GM03348 (cell line): ENCODE results near the gene PRDM16.

Source experiments
- DNase-seq: peaks from one replicate; pipeline ENCODE4 v3.0.0; 2012; ENCODE audit warnings: low spot score

Gene PRDM16

DNA sequence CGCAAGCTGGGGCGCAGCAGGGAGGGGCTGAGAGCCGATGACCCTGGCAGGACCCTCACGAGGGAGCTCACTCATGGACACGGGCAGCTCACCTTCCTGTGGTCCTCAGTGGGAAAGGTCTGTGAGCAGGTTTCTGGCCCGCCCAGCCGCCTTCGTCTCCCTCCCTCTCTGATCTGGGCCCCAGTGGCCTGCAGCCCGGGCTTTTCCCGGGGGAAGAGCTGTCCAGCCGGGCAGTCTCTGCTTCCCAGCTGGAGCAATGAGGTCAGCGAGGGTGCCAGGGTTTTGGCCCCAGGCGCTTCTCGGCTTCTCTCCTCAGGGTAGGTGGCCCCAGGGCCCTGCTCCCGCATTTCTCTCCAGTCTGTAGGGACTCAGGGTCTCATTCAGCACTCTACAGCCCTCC lies 363.3 kb downstream of the PRDM16 start:
- DNase-seq = no peak

DNA sequence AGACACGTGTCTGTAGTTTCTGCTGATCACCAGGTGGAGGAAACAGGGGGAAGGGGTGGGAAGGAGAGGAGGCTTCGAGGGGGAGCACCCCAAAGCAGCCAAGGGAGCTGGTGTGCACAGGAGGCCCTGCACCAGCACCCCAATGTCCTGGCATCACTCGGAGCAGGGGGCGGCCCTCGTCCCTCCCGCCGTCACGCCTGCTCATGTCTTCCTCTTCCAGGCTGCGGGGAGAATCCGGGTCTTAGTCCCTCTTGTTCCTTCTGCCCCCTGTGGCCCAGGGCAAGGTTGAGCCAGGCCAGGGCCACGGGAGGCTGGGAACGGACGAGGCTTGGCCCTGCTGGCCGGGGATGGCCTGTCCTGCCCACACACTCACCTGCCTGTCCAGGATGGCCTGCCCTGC lies 364.1 kb downstream of the PRDM16 start:
- no peak for DNase-seq

DNA sequence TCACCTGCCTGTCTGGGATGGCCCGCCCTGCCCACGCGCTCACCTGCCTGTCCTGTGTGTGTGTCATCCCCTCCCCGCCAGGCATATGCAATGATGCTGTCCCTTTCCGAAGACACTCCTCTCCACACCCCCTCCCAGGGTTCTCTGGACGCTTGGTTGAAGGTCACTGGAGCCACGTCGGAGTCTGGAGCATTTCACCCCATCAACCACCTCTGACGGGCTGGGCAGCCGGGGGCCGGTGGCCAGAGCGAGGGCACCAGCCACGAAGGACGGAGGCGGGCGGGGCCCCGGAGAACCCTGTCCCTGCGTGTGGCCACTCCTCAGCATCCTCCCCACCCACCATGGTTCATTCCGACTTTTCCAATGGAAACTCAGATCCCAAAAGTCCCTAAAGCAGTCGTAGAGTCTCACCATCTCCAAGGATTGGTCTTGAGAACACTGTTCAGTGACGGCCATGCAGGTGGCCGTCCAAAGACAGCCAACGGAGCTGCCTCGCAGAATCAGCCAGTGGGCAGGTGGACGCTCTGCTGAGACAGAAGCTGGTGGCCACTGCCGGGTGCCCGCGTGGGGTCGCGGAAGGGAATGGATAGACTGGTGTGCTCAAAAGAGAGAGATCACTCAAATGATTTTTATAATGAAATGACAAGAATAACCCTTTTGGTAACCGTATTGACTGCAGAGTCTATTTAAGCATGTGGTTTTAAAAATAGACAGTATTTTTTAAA lies 364.8 kb downstream of the PRDM16 start:
- DNase-seq = no peak

DNA sequence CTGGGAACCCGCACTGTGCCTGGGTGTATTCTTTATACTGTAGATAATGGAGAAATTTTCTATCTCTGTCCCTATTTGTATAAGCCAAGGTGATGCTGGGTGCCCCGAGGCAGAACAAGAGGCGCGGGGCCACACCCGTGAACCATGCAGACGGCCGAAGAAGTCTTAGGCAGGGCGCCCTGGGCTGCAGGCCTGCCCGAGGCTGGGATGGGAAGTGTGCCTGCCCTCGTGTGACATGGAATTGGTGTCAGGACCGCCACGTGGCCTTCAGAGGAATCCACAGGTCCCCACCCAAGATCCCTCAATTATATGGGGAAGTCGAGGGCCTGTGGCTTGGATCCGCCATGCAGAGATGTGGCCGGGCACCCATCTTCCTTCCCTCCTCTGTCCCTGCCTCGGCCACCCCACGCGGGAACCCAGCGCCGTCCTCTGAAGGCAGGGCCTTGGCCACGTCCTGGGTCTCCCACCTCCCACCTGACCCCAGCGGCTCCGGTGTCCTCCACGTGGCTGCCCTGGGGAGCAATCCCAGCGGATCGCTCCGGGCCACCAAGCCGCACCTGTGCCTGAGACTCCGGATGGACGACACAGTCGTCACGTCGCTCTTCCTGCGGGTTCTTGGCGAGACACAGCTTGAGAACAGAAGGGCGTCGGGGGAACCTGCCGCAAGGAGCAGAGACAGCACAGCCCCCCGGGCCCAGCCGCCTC lies 365.6 kb downstream of the PRDM16 start:
- no peak for DNase-seq

DNA sequence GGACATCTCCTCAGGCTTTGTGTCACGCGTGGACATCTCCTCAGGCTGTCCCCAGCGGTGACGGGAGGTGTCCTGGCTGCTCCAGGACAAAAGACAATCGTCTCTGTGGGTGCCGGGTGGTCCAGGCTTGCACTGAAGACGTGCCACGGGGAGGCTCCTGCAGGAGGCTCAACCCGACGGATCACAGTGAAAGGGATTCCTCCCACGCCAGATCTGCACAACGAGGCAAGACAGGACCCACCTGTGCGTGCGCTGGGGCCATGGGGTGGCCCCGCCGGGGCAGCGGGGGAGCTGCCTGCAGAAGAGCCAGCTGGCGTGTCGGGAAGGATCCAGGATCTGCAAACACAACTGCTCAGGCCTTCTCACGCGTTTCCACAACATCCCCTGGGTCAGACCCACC lies 366.7 kb downstream of the PRDM16 start:
- no peak for DNase-seq

DNA sequence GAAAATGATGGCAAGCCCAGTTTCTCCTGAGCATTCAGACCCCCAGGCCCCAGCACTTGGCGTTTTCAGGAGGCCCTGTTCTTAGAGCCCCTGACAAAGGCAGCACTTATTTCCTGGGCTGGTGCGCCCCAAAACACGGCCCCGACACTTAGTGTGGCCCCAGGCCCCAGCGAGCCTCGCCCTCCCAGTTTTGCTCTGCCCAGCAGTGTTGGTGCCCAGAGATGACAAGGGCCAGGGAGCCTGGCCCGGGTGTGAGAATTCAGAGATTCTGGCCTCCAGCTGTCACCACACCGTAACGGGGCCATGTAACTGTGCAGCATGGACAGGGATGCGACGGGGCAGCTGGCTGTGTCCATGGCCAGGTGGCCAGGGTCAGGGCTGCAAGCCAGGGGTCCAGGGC lies 367.4 kb downstream of the PRDM16 start:
- no peak for DNase-seq

DNA sequence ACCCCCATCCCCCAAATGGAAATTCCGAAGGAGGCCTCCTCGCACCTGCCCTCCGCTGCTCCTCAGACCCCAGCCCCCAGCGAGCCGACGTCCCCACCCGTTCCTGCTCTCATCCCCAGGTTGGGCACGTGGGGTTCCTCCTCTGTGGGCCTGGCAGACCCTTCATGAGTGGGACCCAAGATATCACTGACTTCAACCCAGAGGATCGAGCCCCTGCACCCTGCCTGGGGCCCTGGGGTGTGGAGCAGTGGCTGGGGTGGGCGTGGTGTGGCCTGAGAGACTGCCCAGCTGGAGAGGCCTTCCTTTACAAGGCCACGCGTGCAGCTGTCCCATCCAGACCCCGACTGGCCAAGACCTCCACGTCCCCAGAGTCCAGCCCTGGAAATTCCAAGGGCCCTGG lies 367.9 kb downstream of the PRDM16 start:
- DNase-seq = no peak

DNA sequence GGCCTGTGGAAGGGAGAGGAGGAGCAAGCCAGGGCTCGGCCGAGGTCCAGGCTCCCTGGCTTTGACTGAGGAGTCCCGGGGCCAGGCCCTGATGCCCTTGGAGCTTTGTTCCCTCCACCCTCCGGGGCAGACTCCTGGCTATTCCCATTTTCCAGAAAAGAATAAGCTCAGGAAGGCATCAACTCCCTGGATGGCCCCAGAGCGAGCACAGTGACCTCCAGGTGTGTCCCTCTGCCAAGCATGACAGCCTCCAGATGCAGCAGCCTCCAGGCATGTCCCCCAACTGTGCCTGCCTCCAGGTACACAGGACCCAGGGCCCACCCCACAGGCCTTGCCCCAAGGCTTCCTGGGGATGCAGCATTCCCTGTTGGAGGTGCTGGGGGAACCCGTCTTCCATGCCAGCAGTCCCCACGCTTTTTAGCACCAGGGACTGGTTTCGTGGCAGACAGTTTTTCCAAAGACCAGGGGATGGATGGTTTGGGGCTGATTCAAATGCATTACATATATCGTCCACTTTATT lies 369.7 kb downstream of the PRDM16 start:
- no peak for DNase-seq

DNA sequence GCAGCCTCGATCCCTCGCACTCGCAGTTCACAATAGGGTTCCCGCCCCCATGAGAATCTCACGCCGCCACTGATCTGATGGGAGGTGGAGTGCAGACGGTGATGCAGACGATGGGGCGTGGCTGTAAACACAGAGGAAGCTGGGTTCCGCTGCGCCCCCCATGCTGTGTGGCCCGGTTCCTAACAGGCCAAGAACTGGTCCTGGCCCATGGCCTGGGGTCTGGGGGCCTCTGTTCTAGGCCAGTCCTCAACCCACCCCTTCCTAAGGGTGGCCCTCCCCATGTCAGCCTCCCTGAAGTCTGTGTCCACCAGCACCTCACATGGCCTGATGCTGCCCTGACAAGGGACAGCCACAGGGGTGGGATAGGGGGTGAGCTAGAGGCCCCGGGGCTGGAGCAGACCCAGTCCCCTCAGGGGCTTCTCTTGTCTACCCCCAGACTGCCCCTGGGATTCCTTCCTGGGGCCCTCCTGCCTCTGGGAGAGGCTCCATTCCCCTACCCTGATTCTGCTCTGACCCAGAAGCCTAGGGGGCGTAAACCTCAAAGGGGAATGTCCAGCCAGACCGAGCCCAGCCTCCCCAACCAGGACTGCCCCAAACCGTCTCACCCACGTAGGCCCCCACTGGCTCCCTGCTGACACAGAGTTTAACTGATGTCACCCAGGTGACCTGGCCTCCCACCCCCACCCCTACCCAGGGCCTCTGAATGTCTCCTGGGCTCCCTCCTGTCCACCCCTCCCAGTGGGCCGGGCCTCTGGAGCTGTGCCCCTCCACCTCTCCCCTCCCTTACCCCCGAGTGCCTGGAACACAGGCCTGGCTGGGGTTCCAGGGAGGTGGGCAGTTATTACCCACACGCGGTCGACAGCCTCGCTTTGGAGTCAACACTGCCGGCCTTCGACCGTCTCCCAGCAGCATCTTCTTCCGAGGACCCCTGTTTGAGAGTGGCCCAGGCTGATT lies 370.6 kb downstream of the PRDM16 start:
- no peak for DNase-seq

DNA sequence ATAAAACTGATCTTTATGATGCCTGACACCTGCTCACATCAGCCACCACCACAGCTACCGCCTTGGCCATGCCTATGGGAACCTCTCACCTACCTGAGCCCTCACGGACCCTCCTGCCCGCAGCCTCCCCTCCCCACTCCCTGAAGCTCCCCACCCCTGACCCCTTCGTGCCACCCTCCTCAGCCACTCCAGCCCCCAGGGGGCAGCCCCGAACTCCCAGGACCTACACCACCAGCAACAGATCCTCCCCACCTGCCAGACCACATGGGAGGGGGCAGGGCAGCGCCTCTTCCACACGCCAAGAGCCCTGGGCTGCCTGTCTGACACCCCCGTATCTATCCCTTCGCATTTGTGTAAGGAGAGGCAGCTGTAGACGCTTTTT lies 371.3 kb downstream of the PRDM16 start:
- no peak for DNase-seq

DNA sequence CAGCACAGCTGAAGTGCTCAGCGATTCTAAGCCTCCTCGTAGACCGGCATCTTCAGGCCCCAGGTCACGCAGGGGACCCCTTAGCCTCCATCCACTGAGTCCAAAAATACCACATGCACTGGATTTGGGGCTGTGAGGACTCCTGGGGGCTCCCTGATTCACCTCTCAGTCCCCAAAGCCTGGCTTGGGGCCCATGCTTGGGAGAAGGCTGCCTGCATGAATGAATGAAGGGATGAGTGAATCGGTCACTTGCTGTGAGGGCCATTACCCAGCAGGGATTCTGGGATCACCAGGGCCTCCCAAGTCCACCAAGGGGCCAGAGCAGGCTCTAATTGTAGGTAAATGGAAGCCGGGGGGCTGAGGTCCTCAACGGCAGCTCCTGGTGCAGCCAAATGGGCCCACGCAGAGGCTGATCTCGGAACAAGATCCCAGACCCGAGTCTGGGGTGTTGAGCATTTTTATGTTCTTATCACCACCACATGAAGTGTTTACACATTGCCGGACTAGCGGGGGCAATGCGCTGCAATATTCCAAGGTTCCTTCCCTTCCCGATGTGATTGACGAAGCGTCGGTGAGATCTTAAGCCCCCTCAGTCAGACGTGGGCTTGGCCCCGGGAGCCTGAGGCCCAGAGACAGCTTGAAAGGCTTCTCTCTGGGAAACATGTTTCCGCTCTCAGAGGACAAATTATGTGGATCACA lies 371.9 kb downstream of the PRDM16 start:
- no peak for DNase-seq

DNA sequence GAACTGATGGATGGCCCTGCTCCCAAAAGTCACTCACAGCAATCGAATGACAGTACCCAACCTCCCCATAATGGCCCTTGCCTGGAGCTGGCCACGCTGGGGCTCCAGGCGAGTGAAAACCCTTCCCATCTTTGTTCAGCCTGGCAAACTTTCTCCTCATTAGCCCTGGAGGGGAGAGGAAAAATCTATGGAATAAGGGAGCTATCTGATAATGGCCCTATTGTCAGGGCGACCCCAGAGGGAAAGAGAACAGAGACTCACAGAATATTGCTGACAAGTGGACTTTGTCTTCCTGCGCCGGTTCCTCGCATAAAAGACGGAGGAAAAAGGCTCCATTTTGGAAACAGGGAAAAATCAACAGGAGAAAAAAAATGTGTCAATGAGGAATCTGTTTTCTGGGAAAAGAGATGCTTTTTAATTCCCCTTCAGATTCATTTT lies 372.4 kb downstream of the PRDM16 start:
- DNase-seq = no peak

DNA sequence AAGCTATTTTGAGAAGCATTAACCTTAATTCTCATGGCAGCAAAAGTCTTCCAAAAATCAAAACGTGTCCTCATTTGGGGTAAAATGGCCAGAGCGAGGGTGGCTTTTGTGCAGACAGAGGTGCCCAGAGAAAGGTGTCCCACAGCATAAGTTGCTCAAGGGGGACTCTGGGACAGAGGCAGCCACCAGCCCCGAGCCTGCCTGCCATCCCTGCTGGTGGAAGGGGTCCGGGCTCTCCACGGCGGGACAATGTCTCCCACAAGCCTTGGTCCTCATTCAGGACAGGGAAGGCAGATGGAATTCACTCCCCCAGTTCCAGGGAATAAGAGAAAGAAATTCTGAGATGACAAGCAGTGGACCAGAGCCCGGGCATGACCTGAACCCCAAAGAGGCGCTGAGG lies 372.9 kb downstream of the PRDM16 start:
- DNase-seq = no peak

DNA sequence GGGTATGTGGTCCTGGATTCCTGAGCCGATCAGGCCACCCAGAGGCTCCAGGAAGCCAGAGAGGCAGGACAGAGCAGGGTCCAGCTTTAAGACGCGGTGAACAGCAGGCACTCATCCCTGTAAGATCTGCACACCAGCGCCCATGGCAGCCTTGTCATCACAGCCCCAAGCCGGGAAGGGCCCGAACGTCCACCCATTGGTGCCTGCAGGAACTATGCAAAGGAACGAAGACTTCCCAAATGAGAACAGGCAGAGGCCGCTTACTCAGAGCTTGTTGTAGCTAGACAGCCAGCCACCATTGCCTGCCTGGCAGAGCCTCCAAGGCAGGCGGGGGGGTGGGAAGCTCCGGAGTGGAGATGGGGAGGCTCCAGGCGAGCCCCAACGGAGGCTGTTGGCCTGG lies 373.3 kb downstream of the PRDM16 start:
- no peak for DNase-seq

DNA sequence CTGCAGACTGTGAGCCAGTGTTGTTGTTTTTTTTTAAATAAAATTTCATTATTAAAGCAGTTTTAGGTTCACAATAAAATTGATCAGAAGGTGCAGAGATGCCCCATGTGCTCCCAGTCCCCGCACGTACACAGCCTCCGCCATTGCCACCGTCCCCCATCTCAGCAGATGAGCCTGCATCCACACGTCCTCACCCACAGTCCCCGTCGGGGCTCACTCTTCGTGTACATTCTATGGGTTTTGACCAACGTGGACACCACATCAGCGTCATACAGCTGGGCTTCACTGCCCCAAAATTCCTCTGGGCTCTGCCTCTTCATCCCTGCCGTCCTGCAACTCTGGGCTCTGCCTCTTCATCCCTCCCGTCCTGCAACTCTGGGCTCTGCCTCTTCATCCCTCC lies 373.9 kb downstream of the PRDM16 start:
- no peak for DNase-seq

DNA sequence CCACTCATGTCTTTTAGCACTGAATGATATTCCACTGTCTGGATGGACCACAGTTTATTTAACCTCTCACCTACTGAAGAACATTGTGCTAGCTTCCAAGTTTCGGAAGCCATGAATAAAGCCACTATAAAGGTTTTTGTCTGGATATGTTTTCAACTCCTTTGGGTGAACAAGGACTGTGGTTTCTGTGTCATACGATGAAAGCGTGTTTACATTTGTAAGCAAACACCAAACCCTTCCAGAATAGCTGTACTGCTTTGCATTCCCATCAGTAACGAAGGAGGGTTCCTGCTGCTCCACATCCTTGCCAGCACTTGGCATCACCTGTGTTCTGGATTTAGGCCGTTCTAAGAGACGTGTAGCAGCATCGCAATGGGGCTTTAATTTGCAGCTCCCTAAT lies 374.8 kb downstream of the PRDM16 start:
- no peak for DNase-seq

DNA sequence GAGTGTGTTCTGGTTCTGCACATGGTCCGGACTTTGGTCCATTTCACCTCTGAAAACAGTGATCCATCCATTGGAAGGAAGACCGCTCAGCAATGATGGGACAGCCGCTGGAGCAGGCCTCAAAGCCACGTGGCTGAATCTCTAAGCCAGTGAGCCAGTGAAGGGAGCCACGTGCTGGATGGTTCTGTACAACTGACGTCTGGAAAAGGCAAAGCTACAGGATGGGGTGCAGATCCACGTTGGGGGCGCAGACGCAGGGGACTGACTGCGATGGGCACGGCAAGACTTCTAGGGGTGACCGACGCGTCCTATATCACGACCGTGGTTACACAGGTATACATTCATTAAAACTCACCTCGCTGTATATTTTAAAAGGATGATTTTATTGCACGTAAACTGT lies 375.3 kb downstream of the PRDM16 start:
- no peak for DNase-seq

DNA sequence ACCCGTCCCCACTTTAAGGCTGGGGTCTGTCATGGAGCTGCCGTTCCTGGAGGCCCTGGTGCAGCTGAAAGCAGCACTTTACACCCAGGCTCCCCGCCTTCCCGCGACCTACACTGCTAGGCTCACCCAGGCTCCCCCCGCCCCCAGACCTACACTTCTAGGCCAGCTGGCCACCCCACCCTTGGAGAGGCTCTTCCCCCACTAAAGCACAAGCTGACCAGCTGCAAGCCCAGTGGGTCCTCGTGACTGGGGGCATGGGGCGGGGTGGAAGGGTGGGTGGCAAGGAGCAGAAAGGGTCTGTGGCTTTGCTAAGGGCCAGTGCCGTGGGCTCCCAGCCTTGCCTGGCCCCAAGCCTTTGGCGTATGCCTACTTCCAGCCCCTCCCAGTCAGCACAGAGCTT lies 375.7 kb downstream of the PRDM16 start:
- no peak for DNase-seq

DNA sequence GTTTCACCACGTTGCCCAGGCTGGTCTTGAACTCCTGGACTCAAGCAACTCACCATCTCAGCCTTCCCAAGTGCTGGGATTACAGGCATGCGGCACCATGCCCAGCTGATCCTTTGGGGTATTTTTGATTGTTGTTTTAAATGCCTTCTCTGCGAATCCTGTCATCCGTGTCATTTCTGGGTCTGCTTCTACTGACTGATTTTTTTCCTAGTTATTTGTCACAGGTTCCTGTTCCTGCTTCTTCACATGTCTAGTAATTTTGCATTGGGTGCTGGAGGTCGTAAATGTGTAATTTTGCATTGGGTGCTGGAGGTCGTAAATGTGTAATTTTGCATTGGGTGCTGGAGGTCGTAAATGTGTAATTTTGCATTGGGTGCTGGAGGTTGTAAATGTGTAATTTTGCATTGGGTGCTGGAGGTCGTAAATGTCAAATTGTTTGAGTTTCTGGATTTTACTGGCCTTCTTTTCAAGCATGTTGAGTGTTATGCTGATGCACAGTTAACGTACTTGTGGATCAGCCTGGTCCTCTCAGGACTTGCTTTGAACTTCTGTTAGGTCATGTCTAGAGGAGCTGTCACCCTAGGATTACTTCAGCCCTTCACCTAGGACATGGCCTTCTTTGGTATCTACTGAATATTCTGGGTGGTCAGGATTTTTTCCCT lies 381.3 kb downstream of the PRDM16 start:
- no peak for DNase-seq

DNA sequence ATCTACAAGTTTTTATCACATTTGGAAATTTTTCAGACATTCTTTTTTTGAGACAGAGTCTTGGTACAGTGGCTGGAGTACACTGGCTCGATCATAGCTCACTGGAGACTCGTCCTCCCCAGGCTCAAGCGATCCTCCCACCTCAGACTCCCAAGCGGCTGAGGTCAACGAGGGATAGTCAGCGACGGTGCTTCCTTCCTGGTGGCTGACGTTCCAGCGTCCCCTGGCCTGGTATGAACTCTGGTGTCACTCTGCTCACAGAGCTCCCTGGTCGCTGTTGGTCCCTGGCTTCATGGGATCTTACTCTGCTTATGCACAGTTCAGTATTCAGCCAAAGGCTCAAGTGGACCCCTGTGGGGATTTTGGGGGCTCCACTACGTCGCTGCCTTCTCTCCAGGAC lies 382.0 kb downstream of the PRDM16 start:
- no peak for DNase-seq
